H9 (cell line): ENCODE results near the gene RSBN1L. TPM values are rescaled to one million over a fixed set of nuclear protein-coding genes. Genes with fewer than 3 reads are reported as not detected.

Experiments used
- DNase-seq: peaks from one replicate; pipeline ENCODE4 v3.0.0-alpha.2; 2017
- H2AFZ ChIP-seq: one replicate; pipeline ENCODE4 v1.6.1; 2013; ENCODE audit warnings: mild to moderate bottlenecking, low read length, control low read depth, moderate library complexity
- H2AK5ac ChIP-seq: 2 replicates; pipeline ENCODE4 v1.6.1; 2013; ENCODE audit warnings: low read length, control low read depth, mixed read lengths; ENCODE audit not compliant: insufficient read length
- H2BK120ac ChIP-seq: one replicate; pipeline ENCODE4 v1.6.1; 2013; ENCODE audit warnings: low read depth, mild to moderate bottlenecking, low read length, control low read depth, inconsistent platforms; ENCODE audit not compliant: poor library complexity, severe bottlenecking
- H2BK12ac ChIP-seq: 2 replicates; pipeline ENCODE4 v1.6.1; 2013; ENCODE audit warnings: low read length, control low read depth, mixed read lengths, low read depth; ENCODE audit not compliant: insufficient read length
- H2BK15ac ChIP-seq: 2 replicates; pipeline ENCODE4 v1.6.1; 2013; ENCODE audit warnings: low read depth, low read length, control low read depth
- H2BK20ac ChIP-seq: one replicate; pipeline ENCODE4 v1.6.1; 2013; ENCODE audit warnings: low read depth, mild to moderate bottlenecking, low read length, control low read depth, inconsistent platforms; ENCODE audit not compliant: poor library complexity, severe bottlenecking
- H2BK5ac ChIP-seq: 2 replicates; pipeline ENCODE4 v1.6.1; 2013; ENCODE audit warnings: low read length, control low read depth, mixed read lengths; ENCODE audit not compliant: insufficient read length
- H3K14ac ChIP-seq: 2 replicates; pipeline ENCODE4 v1.6.1; 2013; ENCODE audit warnings: low read length, control low read depth; ENCODE audit not compliant: insufficient read depth
- H3K18ac ChIP-seq: 2 replicates; pipeline ENCODE4 v1.6.1; 2013; ENCODE audit warnings: low read depth, mild to moderate bottlenecking, mixed read lengths, low read length, control low read depth; ENCODE audit not compliant: insufficient read length
- H3K23ac ChIP-seq: 2 replicates; pipeline ENCODE4 v1.6.1; 2013; ENCODE audit warnings: low read length, control low read depth, mixed read lengths, low read depth; ENCODE audit not compliant: insufficient read length
- H3K23me2 ChIP-seq: 2 replicates; pipeline ENCODE4 v1.6.1; 2013; ENCODE audit warnings: low read depth, mild to moderate bottlenecking, mixed read lengths, low read length, control low read depth; ENCODE audit not compliant: insufficient read length, poor library complexity, severe bottlenecking
- H3K27ac ChIP-seq: 2 replicates; pipeline ENCODE4 v1.5.1; 2013; ENCODE audit warnings: low read length, control low read depth, mixed read lengths, low read depth; ENCODE audit not compliant: insufficient read length
- H3K27me3 ChIP-seq: 2 replicates; pipeline ENCODE4 v1.6.1; 2013; ENCODE audit warnings: low read length, control low read depth, inconsistent platforms; ENCODE audit not compliant: insufficient read depth
- H3K4ac ChIP-seq: 2 replicates; pipeline ENCODE4 v1.6.1; 2013; ENCODE audit warnings: low read depth, mild to moderate bottlenecking, control low read depth, inconsistent platforms, low read length, moderate library complexity
- H3K4me1 ChIP-seq: 2 replicates; pipeline ENCODE4 v1.6.1; 2013; ENCODE audit warnings: low read length, control low read depth, inconsistent platforms; ENCODE audit not compliant: insufficient read depth
- H3K4me2 ChIP-seq: 2 replicates; pipeline ENCODE4 v1.6.1; 2013; ENCODE audit warnings: low read length, control low read depth, mixed read lengths; ENCODE audit not compliant: insufficient read length, insufficient read depth
- H3K56ac ChIP-seq: 2 replicates; pipeline ENCODE4 v1.6.1; 2013; ENCODE audit warnings: low read depth, mild to moderate bottlenecking, mixed read lengths, low read length, control low read depth; ENCODE audit not compliant: insufficient read length
- H3K79me1 ChIP-seq: 2 replicates; pipeline ENCODE4 v1.6.1; 2013; ENCODE audit warnings: low read depth, mild to moderate bottlenecking, moderate library complexity, low read length, control low read depth, inconsistent platforms; ENCODE audit not compliant: insufficient read depth, poor library complexity, severe bottlenecking
- H3K79me2 ChIP-seq: 2 replicates; pipeline ENCODE4 v1.6.1; 2013; ENCODE audit warnings: low read length, control low read depth, inconsistent platforms; ENCODE audit not compliant: insufficient read depth
- H3K9ac ChIP-seq: 2 replicates; pipeline ENCODE4 v1.6.1; 2013; ENCODE audit warnings: low read length, control low read depth, mixed read lengths; ENCODE audit not compliant: insufficient read length; ENCODE audit errors: extremely low read depth
- H3K9me3 ChIP-seq: one replicate; pipeline ENCODE4 v1.6.1; 2013; ENCODE audit warnings: low read depth, low read length, inconsistent platforms; ENCODE audit not compliant: control insufficient read depth
- H3T11ph ChIP-seq: one replicate; pipeline ENCODE4 v1.6.1; 2013; ENCODE audit warnings: mild to moderate bottlenecking, low read length, control low read depth, inconsistent platforms
- H4K20me1 ChIP-seq: one replicate; pipeline ENCODE4 v1.6.1; 2013; ENCODE audit not compliant: control insufficient read depth, insufficient read length, insufficient read depth
- H4K5ac ChIP-seq: 2 replicates; pipeline ENCODE4 v1.6.1; 2013; ENCODE audit warnings: low read depth, mild to moderate bottlenecking, mixed read lengths, low read length, control low read depth; ENCODE audit not compliant: insufficient read length
- H4K8ac ChIP-seq: replicated peaks from 2 replicates; pipeline ENCODE4 v1.6.1; 2013; ENCODE audit warnings: low read length, control low read depth, mixed read lengths, low read depth; ENCODE audit not compliant: insufficient read length
- H4K91ac ChIP-seq: 2 replicates; pipeline ENCODE4 v1.6.1; 2013; ENCODE audit warnings: low read depth, mild to moderate bottlenecking, moderate library complexity, mixed read lengths, low read length, control low read depth; ENCODE audit not compliant: insufficient read length
- H3K27ac Mint-ChIP-seq, 3 experiments: 2 replicates in 2 of 3; 3 replicates in 1 of 3; pipeline ENCODE4 v1.8.0; 2020 to 2021; ENCODE audit warnings: mixed read lengths in 3 of 3, mild to moderate bottlenecking in 1 of 3, moderate library complexity in 1 of 3
- H3K27me3 Mint-ChIP-seq: 2 replicates; pipeline ENCODE4 v1.8.0; 2021; ENCODE audit warnings: low read depth, mild to moderate bottlenecking, moderate library complexity, mixed read lengths
- H3K36me3 Mint-ChIP-seq, 3 experiments: 2 replicates in 2 of 3; 3 replicates in 1 of 3; pipeline ENCODE4 v1.8.0; 2020 to 2021; ENCODE audit warnings: low read depth in 3 of 3, mixed read lengths in 3 of 3; ENCODE audit not compliant: insufficient read depth in 1 of 3
- H3K4me1 Mint-ChIP-seq, 2 experiments: 2 replicates each; pipeline ENCODE4 v1.8.0; 2020; ENCODE audit warnings: mixed read lengths in 2 of 2
- H3K4me3 Mint-ChIP-seq, 2 experiments: 2 replicates in 1 of 2; 3 replicates in 1 of 2; pipeline ENCODE4 v1.8.0; 2020 to 2021; ENCODE audit warnings: mild to moderate bottlenecking in 2 of 2, mixed read lengths in 2 of 2, moderate library complexity in 1 of 2
- H3K9me3 Mint-ChIP-seq, 2 experiments: 2 replicates in 1 of 2; 3 replicates in 1 of 2; pipeline ENCODE4 v1.8.0; 2020; ENCODE audit warnings: mild to moderate bottlenecking in 2 of 2, mixed read lengths in 2 of 2, moderate library complexity in 1 of 2
- CTCF ChIP-seq: fragments of 200-600 bp; sonication (generic); conservative IDR thresholded peaks from 3 replicates; pipeline ENCODE4 v1.8.0; 2021; ENCODE audit warnings: antibody characterized with exemption, mild to moderate bottlenecking
- WGBS: extraction: QIAGEN DNeasy Blood & Tissue Kit; methylation state at CpG from one replicate; pipeline ENCODE4 v1.1.7; 2013; ENCODE audit warnings: missing lambda C conversion rate, low lambda C conversion rate, mixed read lengths; ENCODE audit not compliant: insufficient read length; ENCODE audit errors: extremely low coverage; 5-methylcytosine and 5-hydroxymethylcytosine counted together
- total RNA-seq: library from RNA; stranded (reverse); gene quantifications from 2 replicates; pipeline ENCODE4 v1.2.1, GENCODE V29; 2021

Gene RSBN1L
- total RNA-seq, 1 experiment from 2014 or later, result 20.6 TPM

- peaks cover 28 to 47% (median 41%) of the 10 kb centered on the region in 3 experiments; a peak in 6 of 7 replicates for H3K36me3 Mint-ChIP-seq
- H2AK5ac ChIP-seq, result no peak overlapping the region
- no peak overlapping the region for H2BK120ac ChIP-seq
- no peak overlapping the region for H3K56ac ChIP-seq
- H3K79me2 ChIP-seq, result no peaks in the 10 kb centered on the region
- H3K4me1 Mint-ChIP-seq, result no peaks in the 10 kb centered on the region
- H3K9ac ChIP-seq, result no peak overlapping the region
- no CpG with 5 or more reads among the region's 1 CpG for WGBS
- no peak overlapping the region for H3T11ph ChIP-seq
- H3K27ac Mint-ChIP-seq, result 0 out of 7 replicates have a peak overlapping the region, but pooled peaks of 1 of the 3 experiments have one; percentile 21
- H4K91ac ChIP-seq, result no peak overlapping the region
- H3K18ac ChIP-seq, result no peak overlapping the region
- H4K5ac ChIP-seq, result no peak overlapping the region
- H2BK15ac ChIP-seq, result no peak overlapping the region
- H3K23me2 ChIP-seq, result no peaks in the 10 kb centered on the region
- no peak overlapping the region for H2BK20ac ChIP-seq
- H4K8ac ChIP-seq, result no peak overlapping the region
- H2BK5ac ChIP-seq, result no peak overlapping the region
- no peak overlapping the region for H2AFZ ChIP-seq
- no peak for DNase-seq
- no peaks in the 10 kb centered on the region for H3K27me3 Mint-ChIP-seq
- no peak overlapping the region for H2BK12ac ChIP-seq
- no peak overlapping the region for H3K14ac ChIP-seq
- no peak overlapping the region for H3K27ac ChIP-seq
- H3K23ac ChIP-seq, result no peak overlapping the region
- no peak overlapping the region for H3K4me2 ChIP-seq
- no peak overlapping the region for H3K4me3 Mint-ChIP-seq
- no peaks in the 10 kb centered on the region for H3K79me1 ChIP-seq
- H3K27me3 ChIP-seq, result no peaks in the 10 kb centered on the region
- H3K4me1 ChIP-seq, result no peaks in the 10 kb centered on the region
- no peaks in the 10 kb centered on the region for H3K9me3 ChIP-seq
- no peaks in the 10 kb centered on the region for H4K20me1 ChIP-seq
- TF ChIP-seq CTCF, result no peak
- H3K4ac ChIP-seq, result no peak overlapping the region
- peaks cover 9 to 13% of the 10 kb centered on the region in 2 experiments; a peak in 4 of 5 replicates for H3K9me3 Mint-ChIP-seq
Measured at GRCh38 chr7:77783111-77783510, 86.9 kb downstream of the RSBN1L start.
